ENCODE results near the gene STK10. TPM values are rescaled to one million over a fixed set of nuclear protein-coding genes. Genes with fewer than 3 reads are reported as not detected.

STK10 gene
- total and polyA plus RNA-seq, 2 of the 8 experiments (the other 6 are each of a cell fraction or from before 2014, with no cell fraction given), result 10.5 to 21.4 TPM

DNA sequence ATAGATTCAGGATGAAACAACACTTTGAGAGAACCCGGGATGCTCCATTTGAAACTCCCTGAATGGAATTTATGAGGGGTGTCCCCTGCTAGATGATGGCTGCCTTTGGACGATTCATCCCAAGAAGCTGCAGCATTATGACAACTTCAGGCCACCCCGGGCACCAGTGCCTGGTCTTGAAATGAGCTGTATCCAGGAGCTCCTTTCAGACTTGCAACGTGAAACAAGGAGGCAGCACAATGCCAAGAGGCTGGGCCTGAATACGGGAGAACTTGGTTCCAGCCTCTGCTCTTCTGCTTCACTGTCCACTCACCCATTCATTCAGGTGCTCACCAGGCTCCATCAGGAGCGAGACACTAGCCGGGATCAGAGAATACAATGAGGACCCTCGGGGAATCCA is 78.3 kb downstream of the STK10 start:
- Histone ChIP-seq H4K8ac (ENCODE audit: extremely low read depth, insufficient read depth, low read length) (no peak overlapping the region), H3K23ac (ENCODE audit: insufficient read length) (no peak overlapping the region), H4K20me1 (replicated peaks in 1 of 2; ENCODE audit: control insufficient read depth in 1 of 2, insufficient read depth in 2 of 2, low read length in 2 of 2) (no peaks in the 10 kb centered on the region), H3K4me1 (replicated peaks in 1 of 4; ENCODE audit: control insufficient read depth in 3 of 4, insufficient read depth in 4 of 4, low read length in 3 of 4) (peaks cover 0 to 13% (median 7%) of the 10 kb centered on the region in 4 experiments; a peak in 5 of 7 replicates), H2BK15ac (ENCODE audit: low read length) (no peak overlapping the region), H2BK120ac (replicated peaks; ENCODE audit: low read depth, low read length) (no peak overlapping the region), H3K79me1 (ENCODE audit: low read depth, low read length) (no peaks in the 10 kb centered on the region; the same call in 1 of the 2 replicates), H4K91ac (replicated peaks; ENCODE audit: insufficient read length, low read length) (no peak overlapping the region), H2BK5ac (ENCODE audit: low read depth, low read length) (no peak overlapping the region), H3K9me3 (ENCODE audit: insufficient read depth in 2 of 2, low read depth in 1 of 2, low read length in 1 of 2) (no peaks in the 10 kb centered on the region), H2BK12ac (ENCODE audit: low read depth, low read length) (no peak overlapping the region; the same call in 1 of the 2 replicates), H3K14ac (ENCODE audit: insufficient read length) (no peak overlapping the region), H2AFZ (ENCODE audit: low read length) (no peak overlapping the region), H3K4me3 (ENCODE audit: extremely low read depth in 1 of 4, insufficient read depth in 2 of 4, low read depth in 3 of 4, low read length in 4 of 4) (no peak overlapping the region), H3K18ac (ENCODE audit: extremely low read depth, low read length) (no peak overlapping the region), H3K56ac (replicated peaks; ENCODE audit: insufficient read length, low read depth, low read length) (no peak overlapping the region), H3K36me3 (ENCODE audit: control insufficient read depth in 2 of 4, insufficient read depth in 4 of 4, low read length in 3 of 4) (no peaks in the 10 kb centered on the region), H4K5ac (ENCODE audit: insufficient read length, low read depth, low read length) (no peak overlapping the region), H2BK20ac (ENCODE audit: low read length) (no peak overlapping the region), H3K9ac (replicated peaks in 1 of 4; ENCODE audit: extremely low read depth in 1 of 4, low read depth in 3 of 4, low read length in 3 of 4) (no peak overlapping the region), H3K23me2 (ENCODE audit: low read depth, low read length) (no peaks in the 10 kb centered on the region), H2AK5ac (ENCODE audit: low read depth, low read length) (no peak overlapping the region), H3K4ac (replicated peaks; ENCODE audit: insufficient read length, low read depth, low read length) (no peak overlapping the region), H3K27me3 (replicated peaks in 1 of 4; ENCODE audit: control insufficient read depth in 3 of 4, extremely low read depth in 1 of 4, insufficient read depth in 3 of 4, low read length in 3 of 4) (no peaks in the 10 kb centered on the region), H3K79me2 (ENCODE audit: control insufficient read depth in 1 of 2, insufficient read depth in 2 of 2, low read length in 2 of 2) (no peaks in the 10 kb centered on the region), H3K4me2 (ENCODE audit: insufficient read depth in 1 of 2, low read depth in 2 of 2, low read length in 2 of 2) (no peak overlapping the region), H3K27ac (ENCODE audit: low read depth, low read length) (no peak overlapping the region)
- WGBS, 2 experiments (ENCODE audit: extremely low coverage in 1 of 2, insufficient coverage in 1 of 2, insufficient read length in 1 of 2, insufficient replicate concordance in 2 of 2, low coverage in 1 of 2, low lambda C conversion rate in 2 of 2, missing lambda C conversion rate in 1 of 2), result 86% methylated on average over 8 of the region's 8 CpGs; no CpG with 5 or more reads in 1 of the 2 experiments
- FAIRE-seq (no peak), DNase-seq (ENCODE audit: low read depth in 1 of 2, low spot score in 2 of 2) (no peak)
- POLR2A ChIA-PET (ENCODE audit: partially characterized antibody), result no interaction called here
- CTCF ChIA-PET (ENCODE audit: partially characterized antibody), result interaction anchor here (0.5 to 1.2 kb wide), 4 partner anchors 10 to 576 kb away, joined by 3 to 4 read pairs (median 3); no protein-coding TSS in a partner anchor
- no peak for TF ChIP-seq TAF7 (optimal IDR thresholded peaks at IDR 0.05; ENCODE audit: borderline replicate concordance, low read depth, low read length)
- no peak for TF ChIP-seq GABPA (IDR thresholded peaks at IDR 0.05; ENCODE audit: borderline replicate concordance, insufficient read depth, low read length)
- TF ChIP-seq BRCA1 (IDR thresholded peaks at IDR 0.05; ENCODE audit: low read depth, low read length), result no peak
- TF ChIP-seq, protein P1, sequence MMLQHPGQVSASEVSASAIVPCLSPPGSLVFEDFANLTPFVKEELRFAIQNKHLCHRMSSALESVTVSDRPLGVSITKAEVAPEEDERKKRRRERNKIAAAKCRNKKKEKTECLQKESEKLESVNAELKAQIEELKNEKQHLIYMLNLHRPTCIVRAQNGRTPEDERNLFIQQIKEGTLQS (IDR thresholded peaks at IDR 0.05; ENCODE audit: insufficient read depth, low read depth, low read length), result no peak
- no peak for TF ChIP-seq MAFK (IDR thresholded peaks at IDR 0.05; ENCODE audit: low read depth, low read length)
- no peak for TF ChIP-seq CBX5 (IDR thresholded peaks at IDR 0.05; ENCODE audit: low read depth, low read length)
- no peak for TF ChIP-seq SIX5 (IDR thresholded peaks at IDR 0.05; ENCODE audit: low read depth, low read length)
- TF ChIP-seq HDAC2 (IDR thresholded peaks at IDR 0.05; ENCODE audit: borderline replicate concordance in 1 of 2, low read depth in 2 of 2, low read length in 2 of 2), result no peak
- TF ChIP-seq ZNF274 (IDR thresholded peaks at IDR 0.05; ENCODE audit: borderline replicate concordance, extremely low read depth, low read length), result no peak
- no peak for TF ChIP-seq SIN3A (conservative IDR thresholded peaks at IDR 0.05 in 1 of 2, IDR thresholded peaks at IDR 0.05 in 1 of 2; ENCODE audit: low read depth in 1 of 2, low read length in 2 of 2)
- TF ChIP-seq TAF1 (IDR thresholded peaks at IDR 0.05; ENCODE audit: low read depth, low read length), result no peak
- no peak for TF ChIP-seq RFX5 (IDR thresholded peaks at IDR 0.05; ENCODE audit: borderline replicate concordance, low read depth, low read length)
- TF ChIP-seq CHD1 (IDR thresholded peaks at IDR 0.05; ENCODE audit: low read depth, low read length), result no peak
- TF ChIP-seq YY1 (IDR thresholded peaks at IDR 0.05; ENCODE audit: low read depth, low read length), result no peak

Data from H1 (cell line).